ENCODE results near the gene CTDSPL. TPM values are rescaled to one million over a fixed set of nuclear protein-coding genes. Genes with fewer than 3 reads are reported as not detected.

The CTDSPL gene
- total and polyA plus RNA-seq, 2 of the 8 experiments (the other 6 are each of a cell fraction or from before 2014, with no cell fraction given): 20.3 to 42.2 TPM

- H2BK5ac ChIP-seq (ENCODE audit: low read depth, low read length): no peak overlapping the region
- no peaks in the 10 kb centered on the region for H3K36me3 ChIP-seq (ENCODE audit: control insufficient read depth in 2 of 4, insufficient read depth in 4 of 4, low read length in 3 of 4)
- no peak overlapping the region for H3K9ac ChIP-seq (replicated peaks in 1 of 4; ENCODE audit: extremely low read depth in 1 of 4, low read depth in 3 of 4, low read length in 3 of 4)
- no peak overlapping the region for H3K4ac ChIP-seq (replicated peaks; ENCODE audit: insufficient read length, low read depth, low read length)
- POLR2A ChIA-PET (ENCODE audit: partially characterized antibody): interaction anchor here (1.0 kb wide), 1 partner anchor 19 kb away, joined by 3 read pairs; no protein-coding TSS in a partner anchor
- H3K27ac ChIP-seq (ENCODE audit: low read depth, low read length): no peak overlapping the region
- peak overlapping the region; percentile 62; the same call in 1 of the 2 replicates for H2BK15ac ChIP-seq (ENCODE audit: low read length)
- no peak overlapping the region for H3K4me2 ChIP-seq (ENCODE audit: insufficient read depth in 1 of 2, low read depth in 2 of 2, low read length in 2 of 2)
- 85% methylated on average over 1 of the region's 1 CpG; no CpG with 5 or more reads in 1 of the 2 experiments for WGBS, 2 experiments (ENCODE audit: extremely low coverage in 1 of 2, insufficient coverage in 1 of 2, insufficient read length in 1 of 2, insufficient replicate concordance in 2 of 2, low coverage in 1 of 2, low lambda C conversion rate in 2 of 2, missing lambda C conversion rate in 1 of 2)
- H4K8ac ChIP-seq (ENCODE audit: extremely low read depth, insufficient read depth, low read length): no peak overlapping the region
- no peak overlapping the region for H3K56ac ChIP-seq (replicated peaks; ENCODE audit: insufficient read length, low read depth, low read length)
- no peaks in the 10 kb centered on the region for H3K79me2 ChIP-seq (ENCODE audit: control insufficient read depth in 1 of 2, insufficient read depth in 2 of 2, low read length in 2 of 2)
- FAIRE-seq: no peak
- no peak overlapping the region for H4K91ac ChIP-seq (replicated peaks; ENCODE audit: insufficient read length, low read length)
- no peak overlapping the region for H3K14ac ChIP-seq (ENCODE audit: insufficient read length)
- no peak overlapping the region for H2BK12ac ChIP-seq (ENCODE audit: low read depth, low read length)
- H3K23ac ChIP-seq (ENCODE audit: insufficient read length): no peak overlapping the region
- H2AK5ac ChIP-seq (ENCODE audit: low read depth, low read length): peak overlapping the region; percentile 68; the same call in 1 of the 2 replicates
- no peaks in the 10 kb centered on the region for H3K27me3 ChIP-seq (replicated peaks in 1 of 4; ENCODE audit: control insufficient read depth in 3 of 4, extremely low read depth in 1 of 4, insufficient read depth in 3 of 4, low read length in 3 of 4)
- no peaks in the 10 kb centered on the region for H3K23me2 ChIP-seq (ENCODE audit: low read depth, low read length)
- H3K4me3 ChIP-seq (ENCODE audit: extremely low read depth in 1 of 4, insufficient read depth in 2 of 4, low read depth in 3 of 4, low read length in 4 of 4): no peak overlapping the region
- H2BK120ac ChIP-seq (replicated peaks; ENCODE audit: low read depth, low read length): no peak overlapping the region
- no peaks in the 10 kb centered on the region for H3K79me1 ChIP-seq (ENCODE audit: low read depth, low read length)
- no peak overlapping the region for H2AFZ ChIP-seq (ENCODE audit: low read length)
- no peaks in the 10 kb centered on the region for H4K20me1 ChIP-seq (replicated peaks in 1 of 2; ENCODE audit: control insufficient read depth in 1 of 2, insufficient read depth in 2 of 2, low read length in 2 of 2)
- no peak overlapping the region for H4K5ac ChIP-seq (ENCODE audit: insufficient read length, low read depth, low read length)
- no peak for DNase-seq (ENCODE audit: low read depth in 1 of 2, low spot score in 2 of 2)
- no peak overlapping the region for H3K18ac ChIP-seq (ENCODE audit: extremely low read depth, low read length)
- H2BK20ac ChIP-seq (ENCODE audit: low read length): 0 out of 2 replicates have a peak overlapping the region, but pooled peaks have one; percentile 53
- CTCF ChIA-PET (ENCODE audit: partially characterized antibody): interaction anchor here (0.7 to 7.2 kb wide), 7 partner anchors 22 to 151 kb away, joined by 3 to 75 read pairs (median 4); no protein-coding TSS in a partner anchor
- peaks cover 0 to 2% (median under 1%) of the 10 kb centered on the region in 4 experiments; a peak in 3 of 7 replicates for H3K4me1 ChIP-seq (replicated peaks in 1 of 4; ENCODE audit: control insufficient read depth in 3 of 4, insufficient read depth in 4 of 4, low read length in 3 of 4)
- peaks cover 0 to under 1% of the 10 kb centered on the region in 2 experiments; a peak in 1 of 4 replicates for H3K9me3 ChIP-seq (ENCODE audit: insufficient read depth in 2 of 2, low read depth in 1 of 2, low read length in 1 of 2)
- TF ChIP-seq HDAC2 (IDR thresholded peaks at IDR 0.05; ENCODE audit: borderline replicate concordance in 1 of 2, low read depth in 2 of 2, low read length in 2 of 2): no peak
- TF ChIP-seq KDM1A (IDR thresholded peaks at IDR 0.05; ENCODE audit: borderline replicate concordance, low read length): no peak
Observed at GRCh38 chr3:37852097-37852496, 9.6 kb upstream of the CTDSPL start.
